HCT116 (cell line): ENCODE results near the gene CDH4. TPM values are rescaled to one million over a fixed set of nuclear protein-coding genes. Genes with fewer than 3 reads are reported as not detected.

Source experiments
- ATAC-seq: fragments of 200-7000 bp; cut with Tn5 transposase; 2 replicates; pipeline ENCODE4 v1.9.1; 2020; ENCODE audit warnings: mild to moderate bottlenecking, moderate library complexity
- BruUV-seq: library from RNA; stranded (reverse); fragments of 400-500 nt; replicated peaks from 2 replicates; lab custom pipeline; 2021; lab: Mats Ljungman, UMichigan
- CTCF ChIA-PET: fragments of 300-600 bp; sonication (Branson Sonifier 250); formaldehyde crosslinking; loops from one replicate; lab custom pipeline; 2021; ENCODE audit warnings: antibody characterized with exemption; lab: Charles Lee
- POLR2A ChIA-PET: fragments of 300-600, 350-600 bp; sonication (Branson Sonifier 250); formaldehyde crosslinking; loops from one replicate; lab custom pipeline; 2021; ENCODE audit warnings: antibody characterized with exemption; lab: Charles Lee
- RAD21 ChIA-PET, 2 experiments: fragments of 300-600 bp; sonication (Branson Sonifier 250); formaldehyde crosslinking; loops; one replicate each; lab custom pipeline; 2023; ENCODE audit warnings: low total read pairs in 2 of 2; ENCODE audit not compliant: uncharacterized antibody in 2 of 2, unreplicated experiment in 2 of 2, low non-redundant PET in 1 of 2; lab: Charles Lee
- DNase-seq: peaks from one replicate; pipeline ENCODE4 v3.0.0-alpha.2; 2010; ENCODE audit warnings: low read depth, low spot score
- H2AFZ ChIP-seq: fragments of 200-600 bp; shearing (Covaris generic), sonication (generic); 2 replicates; pipeline ENCODE4 v1.6.1; 2017; ENCODE audit warnings: low read depth, mixed run types, mixed read lengths, antibody characterized with exemption, low read length; ENCODE audit not compliant: poor library complexity, severe bottlenecking
- H3K27ac ChIP-seq: 2 replicates; pipeline ENCODE4 v1.5.1; 2012; ENCODE audit warnings: low read depth, low read length
- H3K27me3 ChIP-seq: fragments of 200-600 bp; sonication (generic); 2 replicates; pipeline ENCODE4 v1.6.1; 2016; ENCODE audit warnings: mixed run types, low read length, mixed read lengths; ENCODE audit not compliant: insufficient read depth
- H3K36me3 ChIP-seq, 2 experiments: fragments of 200-500 bp in 1 of 2; fragments of 200-600 bp in 1 of 2; sonication (Bioruptor generic) in 1 of 2; sonication (generic) in 1 of 2; 2 replicates each; pipeline versions ENCODE4 v1.5.1 to v1.6.1; 2014 to 2016; ENCODE audit warnings: low read length in 2 of 2, inconsistent platforms in 1 of 2, mixed read lengths in 1 of 2, mixed run types in 1 of 2; ENCODE audit not compliant: insufficient read depth in 2 of 2, control insufficient read depth in 1 of 2
- H3K4me1 ChIP-seq, 2 experiments: fragments of 200-600 bp in 1 of 2; sonication (generic) in 1 of 2; 2 replicates each; pipeline versions ENCODE4 v1.5.1 to v1.6.1; 2012 to 2017; ENCODE audit warnings: low read length in 2 of 2, inconsistent platforms in 1 of 2, mild to moderate bottlenecking in 1 of 2, mixed read lengths in 1 of 2, mixed run types in 1 of 2, moderate library complexity in 1 of 2; ENCODE audit not compliant: insufficient read depth in 2 of 2, control insufficient read depth in 1 of 2
- H3K4me2 ChIP-seq: fragments of 200-600 bp; sonication (generic); 2 replicates; pipeline ENCODE4 v1.6.1; 2017; ENCODE audit warnings: mixed run types, low read length, mixed read lengths
- H3K4me3 ChIP-seq, 2 experiments: fragments of 200-600 bp in 1 of 2; sonication (generic) in 1 of 2; replicated peaks in 1 of 2; 2 replicates each; pipeline ENCODE4 v1.5.1; 2011 to 2016; ENCODE audit warnings: low read length in 2 of 2, control low read depth in 1 of 2, low read depth in 1 of 2, mild to moderate bottlenecking in 1 of 2, mixed read lengths in 1 of 2, mixed run types in 1 of 2
- H3K79me2 ChIP-seq: fragments of 200-600 bp; sonication (generic); 2 replicates; pipeline ENCODE4 v1.6.1; 2017; ENCODE audit warnings: mild to moderate bottlenecking, mixed run types, low read length, moderate library complexity, mixed read lengths; ENCODE audit not compliant: insufficient read depth
- H3K9ac ChIP-seq: fragments of 200-600 bp; sonication (generic); 2 replicates; pipeline ENCODE4 v1.6.1; 2016; ENCODE audit warnings: low read length, mixed read lengths
- H3K9me2 ChIP-seq: fragments of 200-600 bp; sonication (generic), shearing (Covaris generic); 2 replicates; pipeline ENCODE4 v1.6.1; 2017; ENCODE audit warnings: mixed run types, mild to moderate bottlenecking, moderate library complexity; ENCODE audit not compliant: insufficient read depth
- H3K9me3 ChIP-seq, 2 experiments: fragments of 200-500 bp in 1 of 2; fragments of 200-600 bp in 1 of 2; sonication (Bioruptor generic) in 1 of 2; sonication (generic) in 1 of 2; 2 replicates each; pipeline ENCODE4 v1.6.1; 2014 to 2017; ENCODE audit warnings: low read length in 2 of 2, mixed read lengths in 2 of 2, inconsistent platforms in 1 of 2, low read depth in 1 of 2, mild to moderate bottlenecking in 1 of 2, mixed run types in 1 of 2, moderate library complexity in 1 of 2; ENCODE audit not compliant: control insufficient read depth in 1 of 2, insufficient read depth in 1 of 2
- H4K20me1 ChIP-seq: fragments of 200-600 bp; sonication (generic), shearing (Covaris generic); 2 replicates; pipeline ENCODE4 v1.6.1; 2017; ENCODE audit warnings: mixed run types, mild to moderate bottlenecking, moderate library complexity; ENCODE audit not compliant: insufficient read depth
- CBX3 ChIP-seq: IDR thresholded peaks from 2 replicates; pipeline ENCODE4 v1.6.1; 2012; ENCODE audit warnings: low read depth
- CEBPB ChIP-seq: IDR thresholded peaks from 2 replicates; pipeline ENCODE4 v1.6.1; 2012; ENCODE audit warnings: low read depth
- EGR1 ChIP-seq: IDR thresholded peaks from 2 replicates; pipeline ENCODE4 v1.6.1; 2012; ENCODE audit warnings: low read depth
- ELF1 ChIP-seq: IDR thresholded peaks from 2 replicates; pipeline ENCODE4 v1.6.1; 2012; ENCODE audit warnings: low read depth, borderline replicate concordance
- EZH2 ChIP-seq: fragments of 200-600 bp; sonication (generic); IDR thresholded peaks from 2 replicates; pipeline ENCODE4 v1.6.1; 2017; ENCODE audit warnings: antibody characterized with exemption, mixed run types
- FOSL1 ChIP-seq: IDR thresholded peaks from 2 replicates; pipeline ENCODE4 v1.6.1; 2012; ENCODE audit warnings: low read depth
- JUND ChIP-seq: IDR thresholded peaks from 2 replicates; pipeline ENCODE4 v1.6.1; 2012
- POLR2AphosphoS5 ChIP-seq: IDR thresholded peaks from 2 replicates; pipeline ENCODE4 v1.6.1; 2011; ENCODE audit warnings: mild to moderate bottlenecking, low read depth, low read length, moderate library complexity
- RAD21 ChIP-seq: IDR thresholded peaks from 2 replicates; pipeline ENCODE4 v1.6.1; 2012; ENCODE audit warnings: low read depth, mild to moderate bottlenecking
- SIN3A ChIP-seq: IDR thresholded peaks from 2 replicates; pipeline ENCODE4 v1.6.1; 2012; ENCODE audit warnings: low read depth
- SP1 ChIP-seq: IDR thresholded peaks from 2 replicates; pipeline ENCODE4 v1.6.1; 2012; ENCODE audit warnings: low read depth
- SRF ChIP-seq: IDR thresholded peaks from 2 replicates; pipeline ENCODE4 v1.6.1; 2012; ENCODE audit warnings: low read depth
- TCF7L2 ChIP-seq: IDR thresholded peaks from 2 replicates; pipeline ENCODE4 v1.7.0; 2011; ENCODE audit warnings: borderline replicate concordance, inconsistent platforms; ENCODE audit not compliant: insufficient read depth, insufficient read length; ENCODE audit errors: extremely low read depth
- ZNF274 ChIP-seq: fragments of 200-500 bp; sonication (Bioruptor generic); IDR thresholded peaks from 2 replicates; pipeline ENCODE4 v1.6.1; 2014; ENCODE audit warnings: mild to moderate bottlenecking, low read depth, low read length, inconsistent platforms
- intact Hi-C: fragments of 100-400 bp; cut with micrococcal nuclease; formaldehyde crosslinking; loops from 2 replicates; pipeline ENCODE4 v1.10.0; 2022
- total RNA-seq: library from RNA; stranded (reverse); gene quantifications from one replicate; pipeline ENCODE4 v1.2.1, GENCODE V29; 2021; ENCODE audit not compliant: unreplicated experiment
- TF ChIP-seq, protein P1 (sequence below): IDR thresholded peaks from 2 replicates; pipeline ENCODE4 v1.6.1; 2012
- TF ChIP-seq, protein P2 (sequence below): IDR thresholded peaks from 2 replicates; pipeline ENCODE4 v1.6.1; 2011; ENCODE audit warnings: mild to moderate bottlenecking, low read length, moderate library complexity; ENCODE audit not compliant: insufficient replicate concordance; ENCODE audit errors: extremely low read depth
- TF ChIP-seq, protein P3 (sequence below): IDR thresholded peaks from 2 replicates; pipeline ENCODE4 v1.6.1; 2012

CDH4 gene
- total RNA-seq, 1 experiment from 2014 or later = not detected

DNA sequence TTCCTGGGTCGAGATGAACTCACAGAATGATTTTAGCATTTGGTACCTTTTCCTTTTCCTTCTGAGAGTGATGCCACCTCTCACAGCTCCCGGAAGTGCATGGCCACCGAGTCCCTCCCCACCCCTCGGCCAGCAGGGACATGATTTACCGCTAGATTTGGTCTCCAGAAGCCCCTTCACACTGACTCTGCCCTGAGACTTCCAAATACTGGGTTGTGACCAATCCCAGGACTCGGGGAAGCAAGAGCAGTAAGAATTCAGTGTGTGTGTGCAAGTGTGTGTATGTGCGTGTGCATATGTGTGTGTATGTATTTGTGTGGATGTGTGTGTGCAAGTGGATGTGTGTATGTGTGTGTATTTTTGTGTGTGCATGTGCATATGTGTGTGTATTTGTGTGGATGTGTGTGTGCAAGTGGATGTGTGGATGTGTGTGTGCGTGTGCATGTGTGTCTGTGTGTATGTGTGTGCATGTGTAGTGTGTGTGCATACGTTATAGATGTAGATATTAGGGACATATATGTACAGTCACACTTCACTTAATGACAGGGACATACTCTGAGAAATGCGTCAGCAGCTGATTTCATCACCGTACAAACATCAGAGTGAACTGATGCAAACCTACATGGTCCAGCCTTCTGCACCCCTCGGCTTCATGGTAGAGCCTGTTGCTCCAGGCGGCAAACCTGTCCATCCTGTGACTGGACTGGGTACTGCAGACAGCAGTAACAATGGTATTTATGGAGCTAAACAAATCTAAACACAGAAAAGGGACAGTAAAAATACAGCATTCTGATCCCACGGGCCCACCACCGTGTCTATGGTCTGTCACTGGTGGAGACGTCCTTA, 439.2 kb downstream of the CDH4 start (continued):
- TF ChIP-seq, protein P1, sequence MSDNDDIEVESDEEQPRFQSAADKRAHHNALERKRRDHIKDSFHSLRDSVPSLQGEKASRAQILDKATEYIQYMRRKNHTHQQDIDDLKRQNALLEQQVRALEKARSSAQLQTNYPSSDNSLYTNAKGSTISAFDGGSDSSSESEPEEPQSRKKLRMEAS = no peak
- no peak for TF ChIP-seq SP1

DNA sequence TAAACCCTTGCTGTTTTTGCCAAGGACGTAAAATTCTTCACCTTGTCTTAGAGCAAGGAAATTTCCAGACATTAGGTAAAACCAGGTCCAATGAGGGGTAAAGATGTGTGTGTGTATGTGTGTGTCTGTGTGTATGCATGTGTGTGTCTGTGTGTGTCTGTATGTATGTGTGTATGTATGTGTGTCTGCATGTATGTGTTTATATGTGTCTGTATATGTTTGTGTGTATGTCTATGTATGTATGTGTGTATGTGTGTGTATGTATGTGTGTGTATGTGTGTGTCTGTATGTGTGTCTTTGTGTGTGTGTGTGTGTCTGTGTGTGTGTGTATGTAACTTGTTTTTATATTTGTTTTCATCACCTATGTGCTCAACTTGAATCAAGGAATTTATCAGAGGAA, 439.9 kb downstream of the CDH4 start:
- Histone ChIP-seq H3K4me1 (no peaks in the 10 kb centered on the region), H4K20me1 (no peaks in the 10 kb centered on the region), H3K9me3 (no peaks in the 10 kb centered on the region), H3K27me3 (peaks cover 41% of the 10 kb centered on the region), H2AFZ (no peak overlapping the region), H3K27ac (no peak overlapping the region), H3K9me2 (no peaks in the 10 kb centered on the region), H3K4me3 (no peak overlapping the region), H3K9ac (no peak overlapping the region), H3K79me2 (no peaks in the 10 kb centered on the region), H3K36me3 (no peaks in the 10 kb centered on the region), H3K4me2 (no peak overlapping the region)
- CTCF ChIA-PET = no interaction called here
- POLR2A ChIA-PET = no interaction called here
- intact Hi-C loops = no loop called here
- TF ChIP-seq EGR1 (no peak), FOSL1 (no peak), SP1 (no peak), SIN3A (no peak), EZH2 (no peak), POLR2AphosphoS5 (no peak)
- no TSS peak for BruUV-seq
- ATAC-seq (no peak), DNase-seq (no peak)
- RAD21 ChIA-PET = no interaction called here

DNA sequence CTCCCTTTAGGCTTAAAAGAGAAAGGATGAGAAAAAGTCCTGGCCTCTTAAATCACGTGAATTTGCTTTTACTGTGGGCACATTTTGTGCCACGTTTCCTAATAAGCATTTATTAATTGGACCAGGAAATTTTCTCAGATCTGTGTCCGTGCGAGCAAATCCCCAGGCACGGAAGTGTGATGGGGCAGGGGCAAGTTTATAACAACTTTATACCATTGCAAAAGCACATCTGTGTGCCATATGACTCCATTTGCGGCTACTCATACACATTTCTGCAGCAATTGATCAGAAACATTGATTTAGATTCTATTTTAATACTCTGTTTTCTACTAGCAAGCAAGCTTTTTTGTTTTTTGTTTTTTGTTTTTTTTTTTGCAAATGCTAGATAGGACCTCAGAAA, 440.4 kb downstream of the CDH4 start:
- ChIA-PET CTCF (no interaction called here), POLR2A (no interaction called here), RAD21 (no interaction called here)
- Histone ChIP-seq H4K20me1 (no peaks in the 10 kb centered on the region), H3K79me2 (no peaks in the 10 kb centered on the region), H3K36me3 (no peaks in the 10 kb centered on the region), H3K9me3 (no peaks in the 10 kb centered on the region), H2AFZ (no peak overlapping the region), H3K4me2 (no peak overlapping the region), H3K4me1 (no peaks in the 10 kb centered on the region), H3K9me2 (no peaks in the 10 kb centered on the region), H3K27me3 (peaks cover 38% of the 10 kb centered on the region), H3K9ac (no peak overlapping the region), H3K27ac (no peak overlapping the region), H3K4me3 (no peak overlapping the region)
- no TSS peak for BruUV-seq
- intact Hi-C loops = no loop called here
- no peak for DNase-seq
- ATAC-seq = no peak
- no peak for TF ChIP-seq CBX3
- TF ChIP-seq SIN3A = no peak
- no peak for TF ChIP-seq ZNF274
- TF ChIP-seq TCF7L2 = no peak
- TF ChIP-seq SRF = no peak
- TF ChIP-seq, protein P1 = no peak
- no peak for TF ChIP-seq JUND
- TF ChIP-seq, protein P2, sequence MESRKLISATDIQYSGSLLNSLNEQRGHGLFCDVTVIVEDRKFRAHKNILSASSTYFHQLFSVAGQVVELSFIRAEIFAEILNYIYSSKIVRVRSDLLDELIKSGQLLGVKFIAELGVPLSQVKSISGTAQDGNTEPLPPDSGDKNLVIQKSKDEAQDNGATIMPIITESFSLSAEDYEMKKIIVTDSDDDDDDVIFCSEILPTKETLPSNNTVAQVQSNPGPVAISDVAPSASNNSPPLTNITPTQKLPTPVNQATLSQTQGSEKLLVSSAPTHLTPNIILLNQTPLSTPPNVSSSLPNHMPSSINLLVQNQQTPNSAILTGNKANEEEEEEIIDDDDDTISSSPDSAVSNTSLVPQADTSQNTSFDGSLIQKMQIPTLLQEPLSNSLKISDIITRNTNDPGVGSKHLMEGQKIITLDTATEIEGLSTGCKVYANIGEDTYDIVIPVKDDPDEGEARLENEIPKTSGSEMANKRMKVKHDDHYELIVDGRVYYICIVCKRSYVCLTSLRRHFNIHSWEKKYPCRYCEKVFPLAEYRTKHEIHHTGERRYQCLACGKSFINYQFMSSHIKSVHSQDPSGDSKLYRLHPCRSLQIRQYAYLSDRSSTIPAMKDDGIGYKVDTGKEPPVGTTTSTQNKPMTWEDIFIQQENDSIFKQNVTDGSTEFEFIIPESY = no peak
- no peak for TF ChIP-seq ELF1
- TF ChIP-seq, protein P3, sequence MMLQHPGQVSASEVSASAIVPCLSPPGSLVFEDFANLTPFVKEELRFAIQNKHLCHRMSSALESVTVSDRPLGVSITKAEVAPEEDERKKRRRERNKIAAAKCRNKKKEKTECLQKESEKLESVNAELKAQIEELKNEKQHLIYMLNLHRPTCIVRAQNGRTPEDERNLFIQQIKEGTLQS = no peak
- TF ChIP-seq CEBPB = no peak
- TF ChIP-seq SP1 = no peak
- TF ChIP-seq EGR1 = no peak
- no peak for TF ChIP-seq RAD21
